Epithelial cell of esophagus (primary cell): ENCODE results near the gene DOCK9.
A peak's percentile ranks its signal among the peaks of the same experiment; 100 is the strongest.

Experiments used
- DNase-seq: peaks from one replicate; pipeline ENCODE4 v3.0.0; 2010; ENCODE audit warnings: low read depth
- H3K4me3 ChIP-seq: 2 replicates; pipeline ENCODE4 v1.5.1; 2011; ENCODE audit warnings: mild to moderate bottlenecking, low read length, control low read depth
- CTCF ChIP-seq: IDR thresholded peaks from 2 replicates; pipeline ENCODE4 v1.5.1; 2011; ENCODE audit warnings: low read depth, mild to moderate bottlenecking, low read length, control low read depth, inconsistent platforms; ENCODE audit not compliant: insufficient read depth; ENCODE audit errors: missing control alignments

DOCK9 gene

GRCh38 chr13:98976338-98976737 lies 1.5 kb downstream of the DOCK9 start:
- no peak overlapping the region for H3K4me3 ChIP-seq
- no peak for TF ChIP-seq CTCF
- no peak for DNase-seq

GRCh38 chr13:98975822-98976261 lies 2.0 kb downstream of the DOCK9 start:
- DNase-seq, result peak; percentile 54
- no peak for TF ChIP-seq CTCF
- H3K4me3 ChIP-seq, result no peak overlapping the region

GRCh38 chr13:98974053-98974452 lies 3.8 kb downstream of the DOCK9 start:
- TF ChIP-seq CTCF, result no peak
- no peak for DNase-seq
- no peak overlapping the region for H3K4me3 ChIP-seq

GRCh38 chr13:98972627-98973026 lies 5.2 kb downstream of the DOCK9 start:
- no peak for TF ChIP-seq CTCF
- DNase-seq, result peak; percentile 57
- H3K4me3 ChIP-seq, result no peak overlapping the region

- no peak for DNase-seq
- TF ChIP-seq CTCF, result no peak
- H3K4me3 ChIP-seq, result no peak overlapping the region
Observed at GRCh38 chr13:98972059-98972458, 5.8 kb downstream of the DOCK9 start.

GRCh38 chr13:98970330-98970729 lies 7.5 kb downstream of the DOCK9 start:
- H3K4me3 ChIP-seq, result no peak overlapping the region
- DNase-seq, result no peak
- TF ChIP-seq CTCF, result no peak

GRCh38 chr13:98967491-98967890 lies 10.4 kb downstream of the DOCK9 start:
- TF ChIP-seq CTCF, result no peak
- H3K4me3 ChIP-seq, result no peak overlapping the region
- no peak for DNase-seq
